HCT116 (cell line): ENCODE data around the gene CUL5. TPM values are rescaled to one million over a fixed set of nuclear protein-coding genes. Genes with fewer than 3 reads are reported as not detected.

Experiments used
- ATAC-seq: fragments of 200-7000 bp; cut with Tn5 transposase; 2 replicates; pipeline ENCODE4 v1.9.1; 2020; ENCODE audit warnings: mild to moderate bottlenecking, moderate library complexity
- BruUV-seq: library from RNA; stranded (reverse); fragments of 400-500 nt; replicated peaks from 2 replicates; lab custom pipeline; 2021; lab: Mats Ljungman, UMichigan
- CTCF ChIA-PET: fragments of 300-600 bp; sonication (Branson Sonifier 250); formaldehyde crosslinking; loops from one replicate; lab custom pipeline; 2021; ENCODE audit warnings: antibody characterized with exemption; lab: Charles Lee
- POLR2A ChIA-PET: fragments of 300-600, 350-600 bp; sonication (Branson Sonifier 250); formaldehyde crosslinking; loops from one replicate; lab custom pipeline; 2021; ENCODE audit warnings: antibody characterized with exemption; lab: Charles Lee
- RAD21 ChIA-PET, 2 experiments: fragments of 300-600 bp; sonication (Branson Sonifier 250); formaldehyde crosslinking; loops; one replicate each; lab custom pipeline; 2023; ENCODE audit warnings: low total read pairs in 2 of 2; ENCODE audit not compliant: uncharacterized antibody in 2 of 2, unreplicated experiment in 2 of 2, low non-redundant PET in 1 of 2; lab: Charles Lee
- DNase-seq: peaks from one replicate; pipeline ENCODE4 v3.0.0-alpha.2; 2010; ENCODE audit warnings: low read depth, low spot score
- H2AFZ ChIP-seq: fragments of 200-600 bp; shearing (Covaris generic), sonication (generic); 2 replicates; pipeline ENCODE4 v1.6.1; 2017; ENCODE audit warnings: low read depth, mixed run types, mixed read lengths, antibody characterized with exemption, low read length; ENCODE audit not compliant: poor library complexity, severe bottlenecking
- H3K27ac ChIP-seq: 2 replicates; pipeline ENCODE4 v1.5.1; 2012; ENCODE audit warnings: low read depth, low read length
- H3K27me3 ChIP-seq: fragments of 200-600 bp; sonication (generic); 2 replicates; pipeline ENCODE4 v1.6.1; 2016; ENCODE audit warnings: mixed run types, low read length, mixed read lengths; ENCODE audit not compliant: insufficient read depth
- H3K36me3 ChIP-seq, 2 experiments: fragments of 200-500 bp in 1 of 2; fragments of 200-600 bp in 1 of 2; sonication (Bioruptor generic) in 1 of 2; sonication (generic) in 1 of 2; 2 replicates each; pipeline versions ENCODE4 v1.5.1 to v1.6.1; 2014 to 2016; ENCODE audit warnings: low read length in 2 of 2, inconsistent platforms in 1 of 2, mixed read lengths in 1 of 2, mixed run types in 1 of 2; ENCODE audit not compliant: insufficient read depth in 2 of 2, control insufficient read depth in 1 of 2
- H3K4me1 ChIP-seq, 2 experiments: fragments of 200-600 bp in 1 of 2; sonication (generic) in 1 of 2; 2 replicates each; pipeline versions ENCODE4 v1.5.1 to v1.6.1; 2012 to 2017; ENCODE audit warnings: low read length in 2 of 2, inconsistent platforms in 1 of 2, mild to moderate bottlenecking in 1 of 2, mixed read lengths in 1 of 2, mixed run types in 1 of 2, moderate library complexity in 1 of 2; ENCODE audit not compliant: insufficient read depth in 2 of 2, control insufficient read depth in 1 of 2
- H3K4me2 ChIP-seq: fragments of 200-600 bp; sonication (generic); 2 replicates; pipeline ENCODE4 v1.6.1; 2017; ENCODE audit warnings: mixed run types, low read length, mixed read lengths
- H3K4me3 ChIP-seq, 2 experiments: fragments of 200-600 bp in 1 of 2; sonication (generic) in 1 of 2; replicated peaks in 1 of 2; 2 replicates each; pipeline ENCODE4 v1.5.1; 2011 to 2016; ENCODE audit warnings: low read length in 2 of 2, control low read depth in 1 of 2, low read depth in 1 of 2, mild to moderate bottlenecking in 1 of 2, mixed read lengths in 1 of 2, mixed run types in 1 of 2
- H3K79me2 ChIP-seq: fragments of 200-600 bp; sonication (generic); 2 replicates; pipeline ENCODE4 v1.6.1; 2017; ENCODE audit warnings: mild to moderate bottlenecking, mixed run types, low read length, moderate library complexity, mixed read lengths; ENCODE audit not compliant: insufficient read depth
- H3K9ac ChIP-seq: fragments of 200-600 bp; sonication (generic); 2 replicates; pipeline ENCODE4 v1.6.1; 2016; ENCODE audit warnings: low read length, mixed read lengths
- H3K9me2 ChIP-seq: fragments of 200-600 bp; sonication (generic), shearing (Covaris generic); 2 replicates; pipeline ENCODE4 v1.6.1; 2017; ENCODE audit warnings: mixed run types, mild to moderate bottlenecking, moderate library complexity; ENCODE audit not compliant: insufficient read depth
- H3K9me3 ChIP-seq, 2 experiments: fragments of 200-500 bp in 1 of 2; fragments of 200-600 bp in 1 of 2; sonication (Bioruptor generic) in 1 of 2; sonication (generic) in 1 of 2; 2 replicates each; pipeline ENCODE4 v1.6.1; 2014 to 2017; ENCODE audit warnings: low read length in 2 of 2, mixed read lengths in 2 of 2, inconsistent platforms in 1 of 2, low read depth in 1 of 2, mild to moderate bottlenecking in 1 of 2, mixed run types in 1 of 2, moderate library complexity in 1 of 2; ENCODE audit not compliant: control insufficient read depth in 1 of 2, insufficient read depth in 1 of 2
- H4K20me1 ChIP-seq: fragments of 200-600 bp; sonication (generic), shearing (Covaris generic); 2 replicates; pipeline ENCODE4 v1.6.1; 2017; ENCODE audit warnings: mixed run types, mild to moderate bottlenecking, moderate library complexity; ENCODE audit not compliant: insufficient read depth
- EZH2 ChIP-seq: fragments of 200-600 bp; sonication (generic); IDR thresholded peaks from 2 replicates; pipeline ENCODE4 v1.6.1; 2017; ENCODE audit warnings: antibody characterized with exemption, mixed run types
- EZH2phosphoT487 ChIP-seq: fragments of 200-600 bp; IDR thresholded peaks from 2 replicates; pipeline ENCODE4 v1.6.1; 2018; ENCODE audit warnings: antibody characterized with exemption, borderline replicate concordance
- FOSL1 ChIP-seq: IDR thresholded peaks from 2 replicates; pipeline ENCODE4 v1.6.1; 2012; ENCODE audit warnings: low read depth
- TCF7L2 ChIP-seq: IDR thresholded peaks from 2 replicates; pipeline ENCODE4 v1.7.0; 2011; ENCODE audit warnings: borderline replicate concordance, inconsistent platforms; ENCODE audit not compliant: insufficient read depth, insufficient read length; ENCODE audit errors: extremely low read depth
- intact Hi-C: fragments of 100-400 bp; cut with micrococcal nuclease; formaldehyde crosslinking; loops from 2 replicates; pipeline ENCODE4 v1.10.0; 2022
- total RNA-seq: library from RNA; stranded (reverse); gene quantifications from one replicate; pipeline ENCODE4 v1.2.1, GENCODE V29; 2021; ENCODE audit not compliant: unreplicated experiment

CUL5 gene
- total RNA-seq, 1 experiment from 2014 or later = 41.9 TPM

DNA sequence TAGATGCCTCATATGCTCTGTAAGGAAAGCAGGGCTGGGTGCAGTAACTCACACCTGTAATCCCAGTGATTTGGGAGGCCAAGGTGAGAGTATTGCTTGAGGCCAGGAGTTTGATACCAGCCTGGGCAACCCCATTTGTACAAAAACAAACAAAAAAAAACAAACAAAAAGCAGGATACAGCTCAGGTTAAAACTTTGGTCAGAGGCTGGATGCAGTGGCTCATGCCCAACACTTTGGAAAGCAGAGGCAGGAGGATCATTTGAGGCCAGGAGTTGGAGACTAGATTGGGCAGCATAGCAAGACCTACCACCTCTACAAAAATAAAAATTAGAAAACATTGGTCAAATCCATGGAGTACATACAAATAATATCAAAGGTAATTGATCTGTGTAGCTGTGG lies 7.9 kb downstream of the CUL5 start:
- ATAC-seq (no peak), DNase-seq (no peak)
- H3K4me1 ChIP-seq = no peaks in the 10 kb centered on the region; a peak in 2 of 4 replicates
- ChIA-PET POLR2A (no interaction called here), RAD21 (no interaction called here), CTCF (interaction anchor here (1.0 kb wide), 1 partner anchor 10 kb away, joined by 3 read pairs; no protein-coding TSS in a partner anchor)
- peaks cover 100% of the 10 kb centered on the region for H3K79me2 ChIP-seq
- no peak overlapping the region for H3K27ac ChIP-seq
- no peaks in the 10 kb centered on the region for H3K9me2 ChIP-seq
- H3K9me3 ChIP-seq = no peaks in the 10 kb centered on the region
- intact Hi-C loops = no loop called here
- no TSS peak for BruUV-seq
- no peak overlapping the region for H2AFZ ChIP-seq
- H3K9ac ChIP-seq = no peak overlapping the region
- H3K36me3 ChIP-seq = no peaks in the 10 kb centered on the region
- no peaks in the 10 kb centered on the region for H3K27me3 ChIP-seq
- peaks cover 8% of the 10 kb centered on the region for H4K20me1 ChIP-seq
- H3K4me3 ChIP-seq = no peak overlapping the region
- H3K4me2 ChIP-seq = no peak overlapping the region
- no peak for TF ChIP-seq EZH2phosphoT487
- TF ChIP-seq FOSL1 = no peak

DNA sequence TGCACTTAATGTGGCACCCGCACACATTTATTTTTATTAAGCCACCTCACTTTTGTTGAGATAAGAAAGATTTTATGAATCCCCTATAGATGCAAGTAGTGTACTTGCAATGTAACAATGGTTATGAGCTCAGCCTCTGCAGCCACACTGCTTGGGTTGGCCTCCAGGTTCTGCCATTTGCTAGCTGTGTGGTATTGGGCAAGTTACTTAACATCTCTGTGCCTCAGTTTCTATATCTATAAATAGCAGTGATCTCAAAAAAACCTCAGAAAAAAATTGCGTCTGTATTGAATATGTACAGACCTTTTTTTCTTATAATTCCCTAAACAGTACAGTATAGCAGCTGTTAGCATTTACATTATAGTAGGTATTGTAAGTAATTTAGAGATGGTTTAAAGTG lies 10.0 kb downstream of the CUL5 start:
- ChIA-PET RAD21 (no interaction called here), POLR2A (no interaction called here), CTCF (no interaction called here)
- no TSS peak for BruUV-seq
- Histone ChIP-seq H3K4me3 (no peak overlapping the region), H4K20me1 (peaks cover 15% of the 10 kb centered on the region), H3K4me2 (no peak overlapping the region), H3K9me3 (no peaks in the 10 kb centered on the region), H2AFZ (no peak overlapping the region), H3K27me3 (no peaks in the 10 kb centered on the region), H3K27ac (no peak overlapping the region), H3K9me2 (no peaks in the 10 kb centered on the region), H3K79me2 (peaks cover 100% of the 10 kb centered on the region), H3K9ac (no peak overlapping the region), H3K36me3 (no peaks in the 10 kb centered on the region), H3K4me1 (no peaks in the 10 kb centered on the region; a peak in 2 of 4 replicates)
- TF ChIP-seq EZH2 (no peak), TCF7L2 (no peak)
- no peak for DNase-seq
- intact Hi-C loops = no loop called here
- no peak for ATAC-seq
